SK-N-SH (cell line): ENCODE results near the gene P2RY12. TPM values are rescaled to one million over a fixed set of nuclear protein-coding genes. Genes with fewer than 3 reads are reported as not detected.
A peak's percentile ranks its signal among the peaks of the same experiment; 100 is the strongest.

Source experiments
- CTCF ChIA-PET: fragments of 300-600, 350-600 bp; formaldehyde crosslinking; extraction: SDS; loops from one replicate; lab custom pipeline; 2021; lab: Yijun Ruan, JAX
- POLR2A ChIA-PET: fragments of 350-600 bp; sonication (Branson Sonifier 250); formaldehyde crosslinking; extraction: SDS; loops from one replicate; lab custom pipeline; 2020; ENCODE audit warnings: antibody characterized with exemption, inconsistent platforms; lab: Yijun Ruan, JAX
- DNase-seq: peaks from one replicate; pipeline ENCODE4 v3.0.0; 2012
- H2AFZ ChIP-seq: fragments of 200-600 bp; sonication (generic); 2 replicates; pipeline ENCODE4 v1.8.1; 2016; ENCODE audit warnings: antibody characterized with exemption, mild to moderate bottlenecking, low read depth
- H3F3A ChIP-seq: fragments of 200-600 bp; sonication (generic); replicated peaks from 2 replicates; pipeline ENCODE3; 2016; ENCODE audit warnings: antibody characterized with exemption, mild to moderate bottlenecking; ENCODE audit not compliant: insufficient read depth
- H3K27ac ChIP-seq, 2 experiments: fragments of 200-500 bp in 1 of 2; fragments of 200-600 bp in 1 of 2; sonication (Bioruptor generic) in 1 of 2; sonication (generic), shearing (Covaris generic) in 1 of 2; 2 replicates each; pipeline versions ENCODE4 v1.5.1 to v1.6.1; 2014 to 2016; ENCODE audit warnings: low read depth in 2 of 2, inconsistent platforms in 1 of 2, low read length in 1 of 2, mild to moderate bottlenecking in 1 of 2, mixed read lengths in 1 of 2
- H3K27me3 ChIP-seq: fragments of 200-600 bp; sonication (generic), shearing (Covaris generic); 2 replicates; pipeline ENCODE4 v1.6.1; 2016; ENCODE audit warnings: mixed run types; ENCODE audit not compliant: insufficient read depth
- H3K36me3 ChIP-seq, 2 experiments: fragments of 200-500 bp in 1 of 2; fragments of 200-600 bp in 1 of 2; sonication (Bioruptor generic) in 1 of 2; sonication (generic) in 1 of 2; replicated peaks in 1 of 2; 2 replicates each; pipeline versions ENCODE3 to v1.5.1; 2014 to 2016; ENCODE audit warnings: low read length in 1 of 2, mild to moderate bottlenecking in 1 of 2; ENCODE audit not compliant: insufficient read depth in 2 of 2, control insufficient read depth in 1 of 2
- H3K4me1 ChIP-seq, 2 experiments: fragments of 200-500 bp in 1 of 2; fragments of 200-600 bp in 1 of 2; sonication (Bioruptor generic) in 1 of 2; sonication (generic), shearing (Covaris generic) in 1 of 2; 2 replicates each; pipeline versions ENCODE4 v1.5.1 to v1.6.1; 2014 to 2016; ENCODE audit warnings: low read depth in 1 of 2, low read length in 1 of 2, mixed run types in 1 of 2; ENCODE audit not compliant: insufficient read depth in 2 of 2, control insufficient read depth in 1 of 2
- H3K4me2 ChIP-seq: fragments of 200-600 bp; sonication (generic), shearing (Covaris generic); 2 replicates; pipeline ENCODE4 v1.6.1; 2017; ENCODE audit warnings: mixed run types
- H3K4me3 ChIP-seq, 2 experiments: fragments of 200-500 bp in 1 of 2; fragments of 200-600 bp in 1 of 2; sonication (Bioruptor generic) in 1 of 2; sonication (generic), shearing (Covaris generic) in 1 of 2; 2 replicates each; pipeline versions ENCODE4 v1.5.1 to v1.8.1; 2014 to 2016; ENCODE audit warnings: low read depth in 2 of 2, inconsistent platforms in 1 of 2, low read length in 1 of 2, mild to moderate bottlenecking in 1 of 2, mixed read lengths in 1 of 2, moderate library complexity in 1 of 2
- H3K79me2 ChIP-seq: fragments of 200-600 bp; sonication (generic); 2 replicates; pipeline ENCODE4 v1.8.1; 2017; ENCODE audit warnings: mild to moderate bottlenecking; ENCODE audit not compliant: insufficient read depth
- H3K9ac ChIP-seq: fragments of 200-600 bp; sonication (generic); 2 replicates; pipeline ENCODE4 v1.6.1; 2017; ENCODE audit warnings: mixed run types
- H3K9me2 ChIP-seq: fragments of 200-600 bp; sonication (generic); 2 replicates; pipeline ENCODE4 v1.6.1; 2017; ENCODE audit warnings: mixed run types
- H3K9me3 ChIP-seq: fragments of 200-600 bp; sonication (generic); 2 replicates; pipeline ENCODE4 v1.6.1; 2017; ENCODE audit warnings: mixed run types, mild to moderate bottlenecking, moderate library complexity
- H4K20me1 ChIP-seq: fragments of 200-600 bp; sonication (generic); 2 replicates; pipeline ENCODE4 v1.6.1; 2017; ENCODE audit warnings: mild to moderate bottlenecking, mixed run types; ENCODE audit not compliant: insufficient read depth
- CTCF ChIP-seq: fragments of 200-600 bp; sonication (generic); IDR thresholded peaks from 2 replicates; pipeline ENCODE4 v1.6.1; 2017; ENCODE audit warnings: antibody characterized with exemption, mild to moderate bottlenecking, moderate library complexity
- EZH2phosphoT487 ChIP-seq: fragments of 200-600 bp; sonication (generic); IDR thresholded peaks from 2 replicates; pipeline ENCODE4 v1.6.1; 2017; ENCODE audit warnings: low read depth, mixed run types, mild to moderate bottlenecking, antibody characterized with exemption, moderate library complexity, borderline replicate concordance
- FOSL2 ChIP-seq: IDR thresholded peaks from 2 replicates; pipeline ENCODE4 v1.4.0; 2012; ENCODE audit warnings: low read depth, mild to moderate bottlenecking, moderate library complexity, borderline replicate concordance
- FOXJ3 ChIP-seq: sonication (generic); formaldehyde crosslinking; IDR thresholded peaks from 2 replicates; pipeline ENCODE4 v1.5.1; 2020; ENCODE audit warnings: mild to moderate bottlenecking, missing genetic modification reagents
- FOXM1 ChIP-seq: IDR thresholded peaks from 2 replicates; pipeline ENCODE4 v1.4.0; 2012; ENCODE audit warnings: low read depth, mild to moderate bottlenecking
- MAX ChIP-seq: IDR thresholded peaks from 2 replicates; pipeline ENCODE4 v1.4.0; 2012; ENCODE audit warnings: low read depth
- MXI1 ChIP-seq: IDR thresholded peaks from 2 replicates; pipeline ENCODE4 v1.6.1; 2012; ENCODE audit warnings: mild to moderate bottlenecking, low read depth, low read length, improper control_type of control experiment
- NFIC ChIP-seq: IDR thresholded peaks from 2 replicates; pipeline ENCODE4 v1.4.0; 2012; ENCODE audit warnings: borderline replicate concordance
- NRF1 ChIP-seq: IDR thresholded peaks from 2 replicates; pipeline ENCODE4 v1.6.1; 2012; ENCODE audit warnings: low read depth, mild to moderate bottlenecking, low read length
- PBX3 ChIP-seq: IDR thresholded peaks from 2 replicates; pipeline ENCODE4; 2012
- POLR2AphosphoS5 ChIP-seq: IDR thresholded peaks from 2 replicates; pipeline ENCODE4 v1.6.1; 2012; ENCODE audit warnings: low read depth, low read length
- REST ChIP-seq: IDR thresholded peaks from 2 replicates; pipeline ENCODE4 v1.6.1; 2012; ENCODE audit warnings: mild to moderate bottlenecking, low read depth, low read length, moderate library complexity
- RFX5 ChIP-seq: IDR thresholded peaks from 2 replicates; pipeline ENCODE4 v1.6.1; 2012; ENCODE audit warnings: mild to moderate bottlenecking, improper control_type of control experiment, low read length
- RXRA ChIP-seq: IDR thresholded peaks from 2 replicates; pipeline ENCODE4 v1.4.0; 2012; ENCODE audit warnings: low read depth, mild to moderate bottlenecking, borderline replicate concordance
- TAF1 ChIP-seq: IDR thresholded peaks from 2 replicates; pipeline ENCODE4 v1.6.1; 2012; ENCODE audit warnings: low read depth, mild to moderate bottlenecking, low read length, moderate library complexity, borderline replicate concordance
- TCF12 ChIP-seq: IDR thresholded peaks from 2 replicates; pipeline ENCODE4 v1.4.0; 2012
- TEAD4 ChIP-seq: IDR thresholded peaks from 2 replicates; pipeline ENCODE4 v1.4.0; 2012; ENCODE audit warnings: mild to moderate bottlenecking, borderline replicate concordance; ENCODE audit not compliant: insufficient read depth
- USF1 ChIP-seq: IDR thresholded peaks from 2 replicates; pipeline ENCODE4 v1.4.0; 2012; ENCODE audit warnings: low read depth, borderline replicate concordance
- USF2 ChIP-seq: fragments of 150-350 bp; IDR thresholded peaks from 2 replicates; pipeline ENCODE4 v1.6.1; 2017; ENCODE audit warnings: antibody characterized with exemption, low read length, low read depth, borderline replicate concordance
- YY1 ChIP-seq: IDR thresholded peaks from 2 replicates; pipeline ENCODE4 v1.4.0; 2012; ENCODE audit warnings: low read depth, mild to moderate bottlenecking
- ZBTB33 ChIP-seq: IDR thresholded peaks from 2 replicates; pipeline ENCODE4 v1.4.0; 2012; ENCODE audit warnings: low read depth, borderline replicate concordance
- WGBS: methylation state at CpG from one replicate; pipeline ENCODE4 v1.1.6; 2017; ENCODE audit warnings: low lambda C conversion rate; 5-methylcytosine and 5-hydroxymethylcytosine counted together
- polyA plus RNA-seq, 3 experiments: library from polyadenylated mRNA; depleted of rRNA; stranded (reverse); fragments of >200 nt; gene quantifications; 2 replicates each; pipeline ENCODE4 v1.2.3, GENCODE V29; 2012

Gene P2RY12
- polyA plus RNA-seq, 1 of the 3 experiments (the other 2 are of a cell fraction): not detected

GRCh38 chr3:151305060-151305774 lies 79.3 kb downstream of the P2RY12 start:
- no peaks in the 10 kb centered on the region for H3K9me2 ChIP-seq
- H3K27me3 ChIP-seq: peaks cover 4% of the 10 kb centered on the region; the same call in 1 of the 2 replicates
- WGBS: 16% methylated on average over 7 of the region's 7 CpGs
- H3K79me2 ChIP-seq: no peaks in the 10 kb centered on the region
- H3K9me3 ChIP-seq: no peaks in the 10 kb centered on the region
- peak overlapping the region; percentile 62 for H3K4me2 ChIP-seq
- peak overlapping the region; percentile 68 to 85; a peak in 3 of 4 replicates for H3K27ac ChIP-seq
- no peaks in the 10 kb centered on the region for H4K20me1 ChIP-seq
- no peaks in the 10 kb centered on the region for H3K36me3 ChIP-seq
- H3F3A ChIP-seq: peaks cover 26% of the 10 kb centered on the region
- peak overlapping the region; percentile 45; the same call in 1 of the 2 replicates for H3K9ac ChIP-seq
- peaks cover 0 to 13% of the 10 kb centered on the region in 2 experiments; a peak in 2 of 4 replicates for H3K4me1 ChIP-seq
- ChIA-PET CTCF (interaction anchor here (1.0 to 1.5 kb wide), 4 partner anchors 13 to 137 kb away, joined by 4 to 6 read pairs (median 4); no protein-coding TSS in a partner anchor), POLR2A (no interaction called here)
- peak; percentile 4 for DNase-seq
- H3K4me3 ChIP-seq: peak overlapping the region; percentile 12 to 32; a peak in 2 of 4 replicates
- H2AFZ ChIP-seq: peak overlapping the region; percentile 2; the same call in 1 of the 2 replicates
- TF ChIP-seq MAX (peak; percentile 68), NFIC (peak; percentile 85), RFX5 (no peak), CTCF (peak; percentile 33), EZH2phosphoT487 (no peak), ZBTB33 (peak; percentile 75; the same call in 1 of the 2 replicates), RXRA (peak; percentile 64; the same call in 1 of the 2 replicates), NRF1 (no peak), PBX3 (peak; percentile 88), YY1 (no peak), TCF12 (peak; percentile 98), FOXM1 (peak; percentile 29; the same call in 1 of the 2 replicates), FOSL2 (peak; percentile 63), TEAD4 (peak; percentile 97), REST (peak; percentile 53; the same call in 1 of the 2 replicates), TAF1 (no peak), MXI1 (no peak), USF2 (no peak), USF1 (no peak), POLR2AphosphoS5 (peak; percentile 79), FOXJ3 (CRISPR knock-in tag) (no peak)
